Stomach (tissue), 9 donors: ENCODE results near the gene TLCD3A. TPM values are rescaled to one million over a fixed set of nuclear protein-coding genes. Genes with fewer than 3 reads are reported as not detected.

Source experiments
- DNase-seq, 2 donors: peaks; one replicate each; pipeline versions ENCODE4 v3.0.0 to v3.0.0-alpha.2; 2013 to 2019
- H3K27ac ChIP-seq, 5 donors: fragments of 200-600 bp in 4 of 5; sonication (generic) in 4 of 5; one replicate each; pipeline ENCODE4 v1.5.1; 2013 to 2019; ENCODE audit warnings: mild to moderate bottlenecking in 1 of 5, moderate library complexity in 1 of 5
- H3K27me3 ChIP-seq, 3 donors: fragments of 200-600 bp; sonication (generic); one replicate each; pipeline ENCODE4 v1.5.1; 2017 to 2019; ENCODE audit warnings: mixed run types in 1 of 3
- H3K36me3 ChIP-seq, 4 donors: fragments of 200-600 bp; sonication (generic); 1 replicate in 3 of 4; 2 replicates in 1 of 4; pipeline ENCODE4 v1.5.1; 2016 to 2019
- H3K4me1 ChIP-seq, 4 donors: fragments of 200-600 bp; sonication (generic); one replicate each; pipeline ENCODE4 v1.5.1; 2016 to 2019
- H3K4me3 ChIP-seq, 4 donors: fragments of 200-600 bp; sonication (generic) in 3 of 4; one replicate each; pipeline ENCODE4 v1.5.1; 2016 to 2019; ENCODE audit warnings: mild to moderate bottlenecking in 1 of 4
- H3K9me3 ChIP-seq, 4 donors: fragments of 200-600 bp; sonication (generic); one replicate each; pipeline ENCODE4 v1.5.1; 2016 to 2019
- EP300 ChIP-seq: sonication (generic); formaldehyde crosslinking; IDR thresholded peaks from one replicate; pipeline ENCODE4 v1.6.1; 2017; ENCODE audit warnings: antibody characterized with exemption
- POLR2A ChIP-seq, 4 donors: fragments of 450-650 bp; IDR thresholded peaks; one replicate each; pipeline ENCODE4 v1.6.1; 2016; ENCODE audit warnings: antibody characterized with exemption in 4 of 4, control low read depth in 2 of 4, mild to moderate bottlenecking in 1 of 4, moderate library complexity in 1 of 4
- POLR2AphosphoS5 ChIP-seq, 3 donors: sonication (generic); formaldehyde crosslinking; IDR thresholded peaks; one replicate each; pipeline ENCODE4 v1.6.1; 2016; ENCODE audit warnings: antibody characterized with exemption in 3 of 3
- WGBS, 5 donors: extraction: QIAGEN DNeasy Blood & Tissue Kit in 3 of 5; methylation state at CpG; one replicate each; pipeline versions ENCODE4 v1.1.5 to v1.1.7; 2013 to 2018; 5-methylcytosine and 5-hydroxymethylcytosine counted together
- intact Hi-C: fragments of 100-400 bp; cut with DNase I; formaldehyde crosslinking; loops from one replicate; pipeline ENCODE4 v1.15.1; 2023; ENCODE audit warnings: low total_unique reads
- polyA plus RNA-seq, 3 donors: library from polyadenylated mRNA; stranded (reverse); fragments of 200-250 nt; gene quantifications; one replicate each; pipeline ENCODE4 v1.2.3, GENCODE V29; 2013
- total RNA-seq, 5 donors: library from RNA; depleted of rRNA; stranded (reverse); fragments of >200 nt; gene quantifications; one replicate each; pipeline versions ENCODE4 v1.1.0 to v1.2.3, GENCODE V29; 2014 to 2016
- TF ChIP-seq, protein P1 (sequence below), 7 experiments: fragments of 450-650 bp in 4 of 7; fragments of 200-600 bp in 3 of 7; sonication (generic) in 3 of 7; IDR thresholded peaks; one replicate each; pipeline ENCODE4 v1.5.1; 2016 to 2019; ENCODE audit warnings: antibody characterized with exemption in 7 of 7, control low read depth in 2 of 7, mild to moderate bottlenecking in 1 of 7
- donor health status: healthy with polysubstance abuse.
- donor health status: Bipolar disorder and iron deficiency.
- donor health status: healthy.

TLCD3A gene
- total and polyA plus RNA-seq, 8 donors = 0.58 to 33.2 (median 11.8) TPM

DNA sequence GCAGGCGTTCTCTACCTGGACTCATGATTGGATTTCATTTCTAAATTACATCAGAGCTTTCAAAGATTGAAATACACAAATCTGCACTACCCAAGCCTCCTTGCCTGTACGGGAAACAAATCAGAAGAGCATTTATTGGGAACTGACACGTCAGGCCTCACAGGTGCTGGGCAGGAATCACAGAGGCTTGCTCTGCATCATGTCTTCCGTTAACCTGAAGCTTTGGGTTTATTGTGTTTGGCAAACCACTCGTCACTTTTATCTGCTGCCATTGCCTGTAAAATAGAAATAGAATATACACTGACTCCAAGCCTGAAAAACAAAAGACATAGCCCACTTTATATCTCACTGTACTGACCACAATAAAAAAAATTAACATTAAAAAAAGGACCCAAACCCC, 27.6 kb downstream of the TLCD3A start:
- H3K9me3 ChIP-seq = no peaks in the 10 kb centered on the region
- peaks cover 14 to 87% (median 84%) of the 10 kb centered on the region in 4 donors for H3K36me3 ChIP-seq
- DNase-seq = no peak
- H3K27me3 ChIP-seq = no peaks in the 10 kb centered on the region
- no peak overlapping the region for H3K27ac ChIP-seq
- H3K4me3 ChIP-seq = no peak overlapping the region
- intact Hi-C loops = no loop called here
- TF ChIP-seq, protein P1, sequence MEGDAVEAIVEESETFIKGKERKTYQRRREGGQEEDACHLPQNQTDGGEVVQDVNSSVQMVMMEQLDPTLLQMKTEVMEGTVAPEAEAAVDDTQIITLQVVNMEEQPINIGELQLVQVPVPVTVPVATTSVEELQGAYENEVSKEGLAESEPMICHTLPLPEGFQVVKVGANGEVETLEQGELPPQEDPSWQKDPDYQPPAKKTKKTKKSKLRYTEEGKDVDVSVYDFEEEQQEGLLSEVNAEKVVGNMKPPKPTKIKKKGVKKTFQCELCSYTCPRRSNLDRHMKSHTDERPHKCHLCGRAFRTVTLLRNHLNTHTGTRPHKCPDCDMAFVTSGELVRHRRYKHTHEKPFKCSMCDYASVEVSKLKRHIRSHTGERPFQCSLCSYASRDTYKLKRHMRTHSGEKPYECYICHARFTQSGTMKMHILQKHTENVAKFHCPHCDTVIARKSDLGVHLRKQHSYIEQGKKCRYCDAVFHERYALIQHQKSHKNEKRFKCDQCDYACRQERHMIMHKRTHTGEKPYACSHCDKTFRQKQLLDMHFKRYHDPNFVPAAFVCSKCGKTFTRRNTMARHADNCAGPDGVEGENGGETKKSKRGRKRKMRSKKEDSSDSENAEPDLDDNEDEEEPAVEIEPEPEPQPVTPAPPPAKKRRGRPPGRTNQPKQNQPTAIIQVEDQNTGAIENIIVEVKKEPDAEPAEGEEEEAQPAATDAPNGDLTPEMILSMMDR (IDR thresholded peaks at IDR 0.05) = no peak
- TF ChIP-seq EP300 (no peak), POLR2AphosphoS5 (IDR thresholded peaks at IDR 0.05) (no peak), POLR2A (IDR thresholded peaks at IDR 0.05) (no peak)
- WGBS, 5 donors = 83 to 92% (median 88%) methylated on average over 5 of the region's 5 CpGs
- peaks cover 0 to 10% (median 0%) of the 10 kb centered on the region in 4 donors for H3K4me1 ChIP-seq

DNA sequence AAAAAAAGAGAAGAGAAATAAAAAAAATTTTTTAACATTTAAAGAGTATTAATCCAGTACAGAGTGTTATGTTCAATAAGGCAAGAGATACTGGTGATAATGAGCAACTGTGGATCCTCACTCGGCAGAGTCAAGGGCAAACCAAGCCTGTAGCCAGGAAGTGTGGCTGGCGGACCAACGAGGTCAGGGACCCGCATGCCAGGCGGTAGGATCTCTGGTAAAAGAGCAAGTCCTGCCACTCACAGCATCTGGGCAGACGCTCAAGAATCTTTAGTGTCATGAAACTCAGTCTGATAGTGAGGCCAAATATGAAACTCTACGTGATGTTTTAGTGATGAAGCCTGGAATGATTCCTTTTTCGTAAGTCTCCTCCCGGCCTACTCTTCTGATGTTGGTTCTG, 28.0 kb downstream of the TLCD3A start:
- TF ChIP-seq, protein P1 (IDR thresholded peaks at IDR 0.05) = no peak
- TF ChIP-seq POLR2A (IDR thresholded peaks at IDR 0.05) (no peak), POLR2AphosphoS5 (IDR thresholded peaks at IDR 0.05) (no peak), EP300 (no peak)
- Histone ChIP-seq H3K9me3 (no peaks in the 10 kb centered on the region), H3K27me3 (no peaks in the 10 kb centered on the region), H3K27ac (no peak overlapping the region), H3K4me3 (no peak overlapping the region), H3K4me1 (peaks cover 0 to 10% (median 0%) of the 10 kb centered on the region in 4 donors), H3K36me3 (peaks cover 18 to 91% (median 88%) of the 10 kb centered on the region in 4 donors)
- DNase-seq = no peak
- WGBS, 5 donors = 85 to 90% (median 88%) methylated on average over 9 of the region's 9 CpGs
- intact Hi-C loops = no loop called here

DNA sequence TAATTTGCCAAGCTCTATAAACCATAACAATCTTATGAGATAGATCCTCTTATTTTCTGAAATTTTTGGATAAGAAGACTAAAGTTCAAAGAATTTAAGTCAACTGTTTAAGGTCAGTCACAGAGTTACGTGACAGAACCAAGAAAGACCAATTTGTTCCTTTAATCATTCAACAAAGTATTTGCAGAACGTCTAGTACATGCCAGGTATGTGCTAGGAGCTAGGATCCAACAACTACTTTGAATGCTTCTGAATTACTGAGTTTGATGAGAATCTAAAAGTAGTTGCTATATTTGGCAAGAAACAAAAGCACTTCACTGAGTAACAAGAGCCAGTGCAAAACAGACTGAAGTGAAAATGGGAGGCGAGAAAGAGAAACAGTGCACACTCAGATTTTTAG, 34.7 kb downstream of the TLCD3A start:
- Histone ChIP-seq H3K27me3 (no peaks in the 10 kb centered on the region), H3K4me1 (peaks cover 0 to 5% (median 0%) of the 10 kb centered on the region in 4 donors), H3K36me3 (peaks cover 43 to 100% (median 99%) of the 10 kb centered on the region in 4 donors), H3K4me3 (no peak overlapping the region), H3K9me3 (no peaks in the 10 kb centered on the region), H3K27ac (peak overlapping the region in 1 of 5 donors; percentile 13)
- DNase-seq = no peak
- TF ChIP-seq EP300 = no peak
- TF ChIP-seq, protein P1 (IDR thresholded peaks at IDR 0.05) = peak in 1 of 7 experiments; percentile 4
- WGBS, 5 donors = 54 to 73% (median 60%) methylated on average over 3 of the region's 3 CpGs
- intact Hi-C loops = no loop called here

DNA sequence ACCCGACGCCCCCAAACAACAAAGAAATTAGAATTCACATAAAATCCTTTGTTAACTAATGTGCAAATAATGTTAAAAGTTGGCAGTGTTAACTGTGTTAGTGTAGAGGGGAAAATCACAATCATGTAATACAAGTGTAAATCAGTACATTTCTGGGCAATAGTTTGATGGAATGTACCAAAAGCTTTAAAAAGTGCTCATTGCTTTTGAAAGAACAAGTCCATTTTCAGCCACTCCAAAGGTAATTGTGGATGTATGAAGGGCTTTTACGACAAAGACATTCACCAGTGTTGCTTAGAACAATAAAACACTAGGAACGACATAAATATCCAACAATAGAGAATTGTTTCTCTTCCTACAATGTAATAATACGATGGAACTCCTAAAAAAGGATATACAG, 40.6 kb downstream of the TLCD3A start:
- intact Hi-C loops = no loop called here
- no peak overlapping the region for H3K27ac ChIP-seq
- H3K4me1 ChIP-seq = peaks cover 0 to 5% (median 0%) of the 10 kb centered on the region in 4 donors
- H3K36me3 ChIP-seq = peaks cover 48 to 99% (median 98%) of the 10 kb centered on the region in 4 donors
- TF ChIP-seq POLR2A (IDR thresholded peaks at IDR 0.05) = no peak
- TF ChIP-seq, protein P1 (IDR thresholded peaks at IDR 0.05) = no peak
- no peak for TF ChIP-seq EP300
- no peak for TF ChIP-seq POLR2AphosphoS5 (IDR thresholded peaks at IDR 0.05)
- H3K27me3 ChIP-seq = no peaks in the 10 kb centered on the region
- H3K9me3 ChIP-seq = no peaks in the 10 kb centered on the region
- 84 to 93% (median 89%) methylated on average over 5 of the region's 5 CpGs for WGBS, 5 donors
- H3K4me3 ChIP-seq = no peak overlapping the region
- no peak for DNase-seq
